ENCODE data around the gene OTOP1.
A peak's percentile ranks its signal among the peaks of the same experiment; 100 is the strongest.
"Not testable (repeated sequence)": the region's sequence is repeated elsewhere in the genome, so short reads cannot be mapped to it uniquely, and the experiment has no call there.

The OTOP1 gene

GRCh38 chr4:4226606-4227438, at the start of gene OTOP1:
TSS of gene OTOP1 (minus strand) at chr4:4226929. CDS start at chr4:4226864, 65 bp downstream.
- DNase-seq (ENCODE audit: low read depth): no peak
- Histone ChIP-seq H3K27me3 (replicated peaks; ENCODE audit: control insufficient read depth, insufficient read depth, low read length) (peaks cover 45% of the 10 kb centered on the region), H3K4me3 (ENCODE audit: low read length) (no peak within 1 kb of the TSS), H3K9ac (ENCODE audit: low read length) (no peak within 1 kb of the TSS), H3K36me3 (ENCODE audit: control insufficient read depth, insufficient read depth, low read length, severe bottlenecking) (no peaks in the 10 kb centered on the region), H3K4me1 (ENCODE audit: control insufficient read depth, insufficient read depth, low read length) (no peaks in the 10 kb centered on the region), H3K9me3 (ENCODE audit: control insufficient read depth, low read length) (peaks cover 5% of the 10 kb centered on the region)

- no peak for DNase-seq (ENCODE audit: low read depth)
- Histone ChIP-seq H3K36me3 (ENCODE audit: control insufficient read depth, insufficient read depth, low read length, severe bottlenecking) (peaks cover 80% of the 10 kb centered on the region), H3K9ac (ENCODE audit: low read length) (no peak overlapping the region), H3K27me3 (replicated peaks; ENCODE audit: control insufficient read depth, insufficient read depth, low read length) (no peaks in the 10 kb centered on the region), H3K9me3 (ENCODE audit: control insufficient read depth, low read length) (no peaks in the 10 kb centered on the region), H3K4me1 (ENCODE audit: control insufficient read depth, insufficient read depth, low read length) (no peaks in the 10 kb centered on the region), H3K4me3 (ENCODE audit: low read length) (no peak overlapping the region)
Observed at GRCh38 chr4:4274226-4274625, 47.5 kb upstream of the OTOP1 start.

GRCh38 chr4:4271912-4272311, 45.2 kb upstream of the OTOP1 start:
- peaks cover 79% of the 10 kb centered on the region for H3K36me3 ChIP-seq (ENCODE audit: control insufficient read depth, insufficient read depth, low read length, severe bottlenecking)
- no peaks in the 10 kb centered on the region for H3K9me3 ChIP-seq (ENCODE audit: control insufficient read depth, low read length)
- H3K27me3 ChIP-seq (replicated peaks; ENCODE audit: control insufficient read depth, insufficient read depth, low read length): no peaks in the 10 kb centered on the region
- no peak overlapping the region for H3K9ac ChIP-seq (ENCODE audit: low read length)
- no peak for DNase-seq (ENCODE audit: low read depth)
- H3K4me3 ChIP-seq (ENCODE audit: low read length): no peak overlapping the region
- H3K4me1 ChIP-seq (ENCODE audit: control insufficient read depth, insufficient read depth, low read length): no peaks in the 10 kb centered on the region

GRCh38 chr4:4270529-4270928, 43.8 kb upstream of the OTOP1 start:
- Histone ChIP-seq H3K27me3 (replicated peaks; ENCODE audit: control insufficient read depth, insufficient read depth, low read length) (no peaks in the 10 kb centered on the region), H3K9ac (ENCODE audit: low read length) (no peak overlapping the region), H3K36me3 (ENCODE audit: control insufficient read depth, insufficient read depth, low read length, severe bottlenecking) (peaks cover 79% of the 10 kb centered on the region), H3K4me1 (ENCODE audit: control insufficient read depth, insufficient read depth, low read length) (no peaks in the 10 kb centered on the region), H3K9me3 (ENCODE audit: control insufficient read depth, low read length) (no peaks in the 10 kb centered on the region), H3K4me3 (ENCODE audit: low read length) (no peak overlapping the region)
- DNase-seq (ENCODE audit: low read depth): no peak

GRCh38 chr4:4269856-4270255, 43.1 kb upstream of the OTOP1 start:
- H3K36me3 ChIP-seq (ENCODE audit: control insufficient read depth, insufficient read depth, low read length, severe bottlenecking): peaks cover 72% of the 10 kb centered on the region
- H3K4me1 ChIP-seq (ENCODE audit: control insufficient read depth, insufficient read depth, low read length): no peaks in the 10 kb centered on the region
- no peak overlapping the region for H3K9ac ChIP-seq (ENCODE audit: low read length)
- no peak for DNase-seq (ENCODE audit: low read depth)
- no peaks in the 10 kb centered on the region for H3K9me3 ChIP-seq (ENCODE audit: control insufficient read depth, low read length)
- H3K27me3 ChIP-seq (replicated peaks; ENCODE audit: control insufficient read depth, insufficient read depth, low read length): no peaks in the 10 kb centered on the region
- no peak overlapping the region for H3K4me3 ChIP-seq (ENCODE audit: low read length)

- no peak for DNase-seq (ENCODE audit: low read depth)
- Histone ChIP-seq H3K9me3 (ENCODE audit: control insufficient read depth, low read length) (no peaks in the 10 kb centered on the region), H3K9ac (ENCODE audit: low read length) (no peak overlapping the region), H3K27me3 (replicated peaks; ENCODE audit: control insufficient read depth, insufficient read depth, low read length) (no peaks in the 10 kb centered on the region), H3K4me1 (ENCODE audit: control insufficient read depth, insufficient read depth, low read length) (no peaks in the 10 kb centered on the region), H3K4me3 (ENCODE audit: low read length) (no peak overlapping the region), H3K36me3 (ENCODE audit: control insufficient read depth, insufficient read depth, low read length, severe bottlenecking) (peaks cover 67% of the 10 kb centered on the region)
Observed at GRCh38 chr4:4269331-4269731, 42.6 kb upstream of the OTOP1 start.

GRCh38 chr4:4268776-4269175, 42.0 kb upstream of the OTOP1 start:
- Histone ChIP-seq H3K4me1 (ENCODE audit: control insufficient read depth, insufficient read depth, low read length) (no peaks in the 10 kb centered on the region), H3K9me3 (ENCODE audit: control insufficient read depth, low read length) (no peaks in the 10 kb centered on the region), H3K36me3 (ENCODE audit: control insufficient read depth, insufficient read depth, low read length, severe bottlenecking) (peaks cover 62% of the 10 kb centered on the region), H3K27me3 (replicated peaks; ENCODE audit: control insufficient read depth, insufficient read depth, low read length) (no peaks in the 10 kb centered on the region), H3K4me3 (ENCODE audit: low read length) (no peak overlapping the region), H3K9ac (ENCODE audit: low read length) (no peak overlapping the region)
- DNase-seq (ENCODE audit: low read depth): no peak

- no peak for DNase-seq (ENCODE audit: low read depth)
Observed at GRCh38 chr4:4267981-4268380, 41.3 kb upstream of the OTOP1 start.

GRCh38 chr4:4260185-4260751, 33.5 kb upstream of the OTOP1 start:
- no peaks in the 10 kb centered on the region for H3K9me3 ChIP-seq (ENCODE audit: control insufficient read depth, low read length)

More at GRCh38 chr4:4267981-4268380, 41.3 kb upstream of the OTOP1 start:
- Histone ChIP-seq H3K9me3 (ENCODE audit: control insufficient read depth, low read length) (no peaks in the 10 kb centered on the region), H3K36me3 (ENCODE audit: control insufficient read depth, insufficient read depth, low read length, severe bottlenecking) (peaks cover 54% of the 10 kb centered on the region), H3K4me1 (ENCODE audit: control insufficient read depth, insufficient read depth, low read length) (no peaks in the 10 kb centered on the region), H3K27me3 (replicated peaks; ENCODE audit: control insufficient read depth, insufficient read depth, low read length) (no peaks in the 10 kb centered on the region), H3K9ac (ENCODE audit: low read length) (no peak overlapping the region), H3K4me3 (ENCODE audit: low read length) (no peak overlapping the region)

GRCh38 chr4:4259484-4260100, 32.9 kb upstream of the OTOP1 start:
- H3K4me3 ChIP-seq (ENCODE audit: low read length): peak overlapping the region; percentile 33
- H3K9ac ChIP-seq (ENCODE audit: low read length): peak overlapping the region; percentile 24
- H3K4me1 ChIP-seq (ENCODE audit: control insufficient read depth, insufficient read depth, low read length): peaks cover 7% of the 10 kb centered on the region
- peaks cover 30% of the 10 kb centered on the region for H3K27me3 ChIP-seq (replicated peaks; ENCODE audit: control insufficient read depth, insufficient read depth, low read length)
- DNase-seq (ENCODE audit: low read depth): peak; percentile 17
- no peaks in the 10 kb centered on the region for H3K36me3 ChIP-seq (ENCODE audit: control insufficient read depth, insufficient read depth, low read length, severe bottlenecking)
- no peaks in the 10 kb centered on the region for H3K9me3 ChIP-seq (ENCODE audit: control insufficient read depth, low read length)

More at GRCh38 chr4:4260185-4260751, 33.5 kb upstream of the OTOP1 start:
- no peaks in the 10 kb centered on the region for H3K36me3 ChIP-seq (ENCODE audit: control insufficient read depth, insufficient read depth, low read length, severe bottlenecking)
- peaks cover 7% of the 10 kb centered on the region for H3K4me1 ChIP-seq (ENCODE audit: control insufficient read depth, insufficient read depth, low read length)
- H3K9ac ChIP-seq (ENCODE audit: low read length): peak overlapping the region; percentile 24
- peaks cover 24% of the 10 kb centered on the region for H3K27me3 ChIP-seq (replicated peaks; ENCODE audit: control insufficient read depth, insufficient read depth, low read length)
- DNase-seq (ENCODE audit: low read depth): peak; percentile 72
- H3K4me3 ChIP-seq (ENCODE audit: low read length): peak overlapping the region; percentile 33

GRCh38 chr4:4257705-4258104, 31.0 kb upstream of the OTOP1 start:
- not testable (repeated sequence) for H3K9me3 ChIP-seq (ENCODE audit: control insufficient read depth, low read length); H3K36me3 ChIP-seq (ENCODE audit: control insufficient read depth, insufficient read depth, low read length, severe bottlenecking); H3K4me1 ChIP-seq (ENCODE audit: control insufficient read depth, insufficient read depth, low read length); H3K9ac ChIP-seq (ENCODE audit: low read length); H3K4me3 ChIP-seq (ENCODE audit: low read length); DNase-seq (ENCODE audit: low read depth)
- H3K27me3 ChIP-seq (replicated peaks; ENCODE audit: control insufficient read depth, insufficient read depth, low read length): peaks cover 37% of the 10 kb centered on the region
